Caco-2 (cell line): ENCODE measurements around the gene FRY. TPM values are rescaled to one million over a fixed set of nuclear protein-coding genes. Genes with fewer than 3 reads are reported as not detected.

Source experiments
- BruUV-seq: library from RNA; stranded (reverse); fragments of 400-500 nt; replicated peaks from 2 replicates; lab custom pipeline; 2021; lab: Mats Ljungman, UMichigan
- CTCF ChIA-PET: fragments of 300-600 bp; sonication (Branson Sonifier 250); formaldehyde crosslinking; loops from one replicate; lab custom pipeline; 2022; ENCODE audit warnings: antibody characterized with exemption; lab: Charles Lee
- POLR2A ChIA-PET: fragments of 300-600 bp; sonication (Branson Sonifier 250); formaldehyde crosslinking; loops from one replicate; lab custom pipeline; 2022; ENCODE audit warnings: antibody characterized with exemption; lab: Charles Lee
- DNase-seq, 2 experiments: peaks; one replicate each; pipeline versions ENCODE4 v3.0.0 to v3.0.0-alpha.2; 2020 to 2022
- H3K27me3 ChIP-seq: replicated peaks from 2 replicates; pipeline ENCODE4 v1.6.0; 2011; ENCODE audit warnings: low read length; ENCODE audit not compliant: control insufficient read depth, insufficient read depth
- H3K36me3 ChIP-seq: 2 replicates; pipeline ENCODE4 v1.5.1; 2011; ENCODE audit warnings: low read length; ENCODE audit not compliant: control insufficient read depth, insufficient read depth
- H3K4me1 ChIP-seq: fragments of 250-450 bp; sonication (Bioruptor Pico); 2 replicates; pipeline ENCODE4 v1.5.1; 2020; ENCODE audit warnings: mild to moderate bottlenecking
- H3K4me3 ChIP-seq: 2 replicates; pipeline ENCODE4 v1.5.1; 2011; ENCODE audit warnings: low read depth, mild to moderate bottlenecking, control low read depth, low read length
- H3K9me3 ChIP-seq: fragments of 250-450 bp; sonication (Bioruptor Pico); 2 replicates; pipeline ENCODE4 v1.5.1; 2020; ENCODE audit warnings: mild to moderate bottlenecking, moderate library complexity
- H3K27ac Mint-ChIP-seq: one replicate; pipeline ENCODE4 v1.8.0; 2022; ENCODE audit warnings: mixed read lengths; ENCODE audit not compliant: unreplicated experiment
- H3K27me3 Mint-ChIP-seq: one replicate; pipeline ENCODE4 v1.8.0; 2022; ENCODE audit warnings: mixed read lengths; ENCODE audit not compliant: insufficient read depth, unreplicated experiment
- H3K36me3 Mint-ChIP-seq: one replicate; pipeline ENCODE4 v1.8.0; 2022; ENCODE audit warnings: mild to moderate bottlenecking, mixed read lengths; ENCODE audit not compliant: insufficient read depth, unreplicated experiment
- H3K4me1 Mint-ChIP-seq: one replicate; pipeline ENCODE4 v1.8.0; 2022; ENCODE audit warnings: low read depth, mixed read lengths; ENCODE audit not compliant: unreplicated experiment
- H3K4me3 Mint-ChIP-seq: one replicate; pipeline ENCODE4 v1.8.0; 2022; ENCODE audit warnings: mild to moderate bottlenecking, moderate library complexity, mixed read lengths; ENCODE audit not compliant: unreplicated experiment
- H3K9me3 Mint-ChIP-seq: one replicate; pipeline ENCODE4 v1.8.0; 2022; ENCODE audit warnings: mixed read lengths; ENCODE audit not compliant: unreplicated experiment
- intact Hi-C: fragments of 100-400 bp; cut with micrococcal nuclease; formaldehyde crosslinking; loops from one replicate; pipeline ENCODE4 v1.10.0; 2022; ENCODE audit not compliant: unreplicated experiment
- total RNA-seq: library from RNA; stranded (reverse); gene quantifications from 2 replicates; pipeline ENCODE4 v1.2.3, GENCODE V29; 2022
- TF ChIP-seq, protein P1 (sequence below), 2 experiments: fragments of 200-600 bp in 1 of 2; IDR thresholded peaks; 1 replicate in 1 of 2; 2 replicates in 1 of 2; pipeline versions ENCODE4 v1.5.1 to v1.8.0; 2011 to 2022; ENCODE audit warnings: antibody characterized with exemption in 1 of 2, control low read depth in 1 of 2, inconsistent platforms in 1 of 2, low read depth in 1 of 2, low read length in 1 of 2, mild to moderate bottlenecking in 1 of 2, moderate library complexity in 1 of 2; ENCODE audit not compliant: insufficient read depth in 1 of 2, severe bottlenecking in 1 of 2, unreplicated experiment in 1 of 2

The FRY gene
- total RNA-seq, 1 experiment from 2014 or later = 118 TPM

DNA sequence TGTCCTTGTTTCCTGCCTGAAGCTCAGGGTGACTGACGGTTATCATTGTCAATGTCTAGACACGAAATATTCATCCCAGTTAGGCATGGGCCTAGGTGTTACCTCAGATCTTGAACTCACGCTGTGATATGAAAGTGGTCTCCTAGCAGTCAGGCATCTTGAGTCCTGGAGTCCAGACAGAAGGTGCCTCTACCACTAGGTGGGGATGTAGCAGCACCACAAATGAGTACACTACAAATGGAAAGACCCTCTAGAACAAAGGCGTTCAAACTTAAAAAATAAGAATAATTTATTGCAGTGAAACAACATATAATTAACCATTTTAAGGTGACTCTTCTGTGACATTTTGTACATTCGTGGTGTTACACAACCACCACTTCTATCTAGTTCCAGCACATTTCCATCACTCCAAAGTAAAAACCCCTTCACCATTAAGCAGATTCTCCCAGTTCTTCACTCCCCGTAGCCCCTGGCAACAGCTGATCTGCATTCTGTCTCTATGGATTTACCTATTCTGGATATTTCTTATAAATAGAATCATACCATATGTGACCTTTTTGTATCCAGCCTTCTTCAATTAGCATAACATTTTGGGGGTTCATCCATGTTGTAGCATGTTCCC lies 11.9 kb upstream of the FRY start:
- peaks cover 9% of the 10 kb centered on the region for H3K4me1 Mint-ChIP-seq
- POLR2A ChIA-PET = no interaction called here
- no TSS peak for BruUV-seq
- H3K27ac Mint-ChIP-seq = no peak overlapping the region
- intact Hi-C loops = loop anchor here (1.0 to 10.0 kb wide), 4 partner anchors 107 to 405 kb away; partner anchors contain the start of gene N4BP2L1
- no peaks in the 10 kb centered on the region for H3K9me3 ChIP-seq
- no peaks in the 10 kb centered on the region for H3K9me3 Mint-ChIP-seq
- no peaks in the 10 kb centered on the region for H3K36me3 ChIP-seq
- peak; percentile 68 to 75 for DNase-seq
- CTCF ChIA-PET = interaction anchor here (0.6 to 1.0 kb wide), 2 partner anchors 9 to 361 kb away, joined by 4 read pairs; no protein-coding TSS in a partner anchor
- H3K27me3 ChIP-seq = no peaks in the 10 kb centered on the region
- no peaks in the 10 kb centered on the region for H3K36me3 Mint-ChIP-seq
- no peaks in the 10 kb centered on the region for H3K27me3 Mint-ChIP-seq
- no peak overlapping the region for H3K4me3 Mint-ChIP-seq
- no peak overlapping the region for H3K4me3 ChIP-seq
- no peaks in the 10 kb centered on the region for H3K4me1 ChIP-seq
- TF ChIP-seq, protein P1, sequence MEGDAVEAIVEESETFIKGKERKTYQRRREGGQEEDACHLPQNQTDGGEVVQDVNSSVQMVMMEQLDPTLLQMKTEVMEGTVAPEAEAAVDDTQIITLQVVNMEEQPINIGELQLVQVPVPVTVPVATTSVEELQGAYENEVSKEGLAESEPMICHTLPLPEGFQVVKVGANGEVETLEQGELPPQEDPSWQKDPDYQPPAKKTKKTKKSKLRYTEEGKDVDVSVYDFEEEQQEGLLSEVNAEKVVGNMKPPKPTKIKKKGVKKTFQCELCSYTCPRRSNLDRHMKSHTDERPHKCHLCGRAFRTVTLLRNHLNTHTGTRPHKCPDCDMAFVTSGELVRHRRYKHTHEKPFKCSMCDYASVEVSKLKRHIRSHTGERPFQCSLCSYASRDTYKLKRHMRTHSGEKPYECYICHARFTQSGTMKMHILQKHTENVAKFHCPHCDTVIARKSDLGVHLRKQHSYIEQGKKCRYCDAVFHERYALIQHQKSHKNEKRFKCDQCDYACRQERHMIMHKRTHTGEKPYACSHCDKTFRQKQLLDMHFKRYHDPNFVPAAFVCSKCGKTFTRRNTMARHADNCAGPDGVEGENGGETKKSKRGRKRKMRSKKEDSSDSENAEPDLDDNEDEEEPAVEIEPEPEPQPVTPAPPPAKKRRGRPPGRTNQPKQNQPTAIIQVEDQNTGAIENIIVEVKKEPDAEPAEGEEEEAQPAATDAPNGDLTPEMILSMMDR (IDR thresholded peaks at IDR 0.05; ENCODE audit: insufficient read depth in 1 of 2, low read depth in 1 of 2, low read length in 1 of 2, severe bottlenecking in 1 of 2, unreplicated experiment in 1 of 2) = peak; percentile 87 to 95

DNA sequence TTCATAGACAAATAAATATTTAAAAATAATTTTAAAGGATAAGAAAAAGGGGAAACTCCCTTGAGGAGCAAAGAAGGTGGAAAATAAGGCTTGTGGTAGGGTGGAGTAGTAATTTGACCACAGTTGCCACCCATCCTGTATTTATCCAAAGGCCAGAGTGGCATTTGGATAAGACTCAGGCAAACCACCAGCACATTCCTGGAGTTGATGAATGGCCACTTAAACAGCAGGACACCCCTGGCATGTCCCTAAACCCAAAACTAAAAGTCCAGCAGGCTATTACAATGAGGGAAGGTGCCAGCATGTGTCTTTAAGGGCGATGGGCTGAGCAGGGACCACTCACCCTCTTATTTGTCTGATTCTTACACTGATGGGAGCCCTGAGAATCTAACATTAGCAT lies 9.8 kb upstream of the FRY start:
- Mint-ChIP-seq H3K4me3 (no peak overlapping the region), H3K9me3 (no peaks in the 10 kb centered on the region), H3K27me3 (no peaks in the 10 kb centered on the region), H3K27ac (no peak overlapping the region), H3K4me1 (peaks cover 13% of the 10 kb centered on the region), H3K36me3 (no peaks in the 10 kb centered on the region)
- TF ChIP-seq, protein P1 (IDR thresholded peaks at IDR 0.05; ENCODE audit: insufficient read depth in 1 of 2, low read depth in 1 of 2, low read length in 1 of 2, severe bottlenecking in 1 of 2, unreplicated experiment in 1 of 2) = no peak
- intact Hi-C loops = loop anchor here (10.0 kb wide), 1 partner anchor 403 kb away; the partner anchor contains the start of gene N4BP2L1
- no peaks in the 10 kb centered on the region for H3K27me3 ChIP-seq
- ChIA-PET CTCF (interaction anchor here (1.3 kb wide), 1 partner anchor 112 kb away, joined by 3 read pairs; no protein-coding TSS in a partner anchor), POLR2A (interaction anchor here (0.6 kb wide), 1 partner anchor 407 kb away, joined by 6 read pairs; no protein-coding TSS in a partner anchor)
- H3K9me3 ChIP-seq = no peaks in the 10 kb centered on the region
- no peaks in the 10 kb centered on the region for H3K36me3 ChIP-seq
- DNase-seq = no peak
- BruUV-seq = no TSS peak
- no peaks in the 10 kb centered on the region for H3K4me1 ChIP-seq
- H3K4me3 ChIP-seq = no peak overlapping the region

DNA sequence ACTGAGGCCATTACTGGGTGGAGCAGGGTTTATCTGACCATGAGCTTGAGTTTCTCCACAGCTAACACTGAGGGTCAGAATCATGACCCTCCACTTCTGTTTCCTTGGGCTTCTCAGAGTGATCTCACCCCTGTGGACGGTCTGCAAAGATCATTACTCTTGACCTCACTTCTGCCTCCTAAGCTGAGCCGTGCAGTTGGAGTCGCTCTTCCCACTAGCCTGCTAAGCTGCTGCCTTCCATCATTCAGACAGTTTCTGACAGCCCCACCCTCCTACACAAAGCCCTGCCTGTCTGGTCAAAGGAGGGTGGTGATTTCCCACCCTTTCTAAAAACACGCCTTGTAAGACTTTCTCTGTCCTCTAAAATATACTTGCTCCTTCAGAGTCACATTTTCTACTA lies 9.3 kb upstream of the FRY start:
- H3K27ac Mint-ChIP-seq = peak overlapping the region; percentile 2
- DNase-seq = no peak
- POLR2A ChIA-PET = interaction anchor here (0.6 kb wide), 1 partner anchor 406 kb away, joined by 6 read pairs; no protein-coding TSS in a partner anchor
- H3K9me3 Mint-ChIP-seq = no peaks in the 10 kb centered on the region
- TF ChIP-seq, protein P1 (IDR thresholded peaks at IDR 0.05; ENCODE audit: insufficient read depth in 1 of 2, low read depth in 1 of 2, low read length in 1 of 2, severe bottlenecking in 1 of 2, unreplicated experiment in 1 of 2) = no peak
- CTCF ChIA-PET = interaction anchor here (1.3 kb wide), 1 partner anchor 112 kb away, joined by 3 read pairs; no protein-coding TSS in a partner anchor
- no peaks in the 10 kb centered on the region for H3K27me3 Mint-ChIP-seq
- no peaks in the 10 kb centered on the region for H3K36me3 Mint-ChIP-seq
- intact Hi-C loops = loop anchor here (10.0 kb wide), 1 partner anchor 402 kb away; the partner anchor contains the start of gene N4BP2L1
- no peak overlapping the region for H3K4me3 Mint-ChIP-seq
- H3K4me1 ChIP-seq = no peaks in the 10 kb centered on the region
- peaks cover 13% of the 10 kb centered on the region for H3K4me1 Mint-ChIP-seq
- no peaks in the 10 kb centered on the region for H3K36me3 ChIP-seq
- no peak overlapping the region for H3K4me3 ChIP-seq
- no peaks in the 10 kb centered on the region for H3K9me3 ChIP-seq
- H3K27me3 ChIP-seq = no peaks in the 10 kb centered on the region
- no TSS peak for BruUV-seq
